HG03060 (cell line): ENCODE measurements around the gene RAD51B.

Experiments
- ATAC-seq: cut with Tn5 transposase; IDR thresholded peaks from one replicate; pipeline ENCODE4 v1.9.1; 2021; ENCODE audit warnings: low read depth, moderate number of reproducible peaks; ENCODE audit not compliant: unreplicated experiment

The RAD51B gene

GRCh38 chr14:68137704-68138619 is 318.4 kb downstream of the RAD51B start:
- ATAC-seq, result no peak

- ATAC-seq, result no peak
Measured at GRCh38 chr14:68139431-68140075, 320.0 kb downstream of the RAD51B start.

GRCh38 chr14:68140076-68140741 is 320.6 kb downstream of the RAD51B start:
- ATAC-seq, result no peak

- ATAC-seq, result no peak
Measured at GRCh38 chr14:68140806-68141205, 321.2 kb downstream of the RAD51B start.

GRCh38 chr14:68141281-68142088 is 321.9 kb downstream of the RAD51B start:
- ATAC-seq, result no peak

- ATAC-seq, result no peak
Measured at GRCh38 chr14:68143341-68143841, 323.8 kb downstream of the RAD51B start.

GRCh38 chr14:68144051-68144681 is 324.6 kb downstream of the RAD51B start:
- ATAC-seq, result no peak

- no peak for ATAC-seq
Measured at GRCh38 chr14:68145036-68145435, 325.5 kb downstream of the RAD51B start.

- ATAC-seq, result no peak
Measured at GRCh38 chr14:68145539-68145938, 326.0 kb downstream of the RAD51B start.

GRCh38 chr14:68146818-68147217 is 327.2 kb downstream of the RAD51B start:
- ATAC-seq, result no peak

GRCh38 chr14:68147303-68147702 is 327.7 kb downstream of the RAD51B start:
- no peak for ATAC-seq

GRCh38 chr14:68148276-68148675 is 328.7 kb downstream of the RAD51B start:
- no peak for ATAC-seq

GRCh38 chr14:68148763-68149162 is 329.2 kb downstream of the RAD51B start:
- ATAC-seq, result no peak

- no peak for ATAC-seq
Measured at GRCh38 chr14:68153275-68153674, 333.7 kb downstream of the RAD51B start.

- ATAC-seq, result no peak
Measured at GRCh38 chr14:68154275-68154674, 334.7 kb downstream of the RAD51B start.

GRCh38 chr14:68157971-68158371 is 338.4 kb downstream of the RAD51B start:
- ATAC-seq, result no peak

- ATAC-seq, result no peak
Measured at GRCh38 chr14:68158640-68159039, 339.1 kb downstream of the RAD51B start.

- no peak for ATAC-seq
Measured at GRCh38 chr14:68159701-68160633, 340.4 kb downstream of the RAD51B start.
